ENCODE data around the gene EHMT1. TPM values are rescaled to one million over a fixed set of nuclear protein-coding genes. Genes with fewer than 3 reads are reported as not detected.

EHMT1 gene
- total RNA-seq, 5 donors from 2014 or later (not counting 1 experiment from before 2014, with no cell fraction given), result 113 to 124 (median 121) TPM

GRCh38 chr9:137787786-137788505 lies 169.1 kb downstream of the EHMT1 start:
- H3K9me3 Mint-ChIP-seq, result no peaks in the 10 kb centered on the region
- H3K27me3 Mint-ChIP-seq, result no peaks in the 10 kb centered on the region
- ChIA-PET CTCF (no interaction called here), POLR2A (no interaction called here)
- WGBS (ENCODE audit: insufficient coverage), result 90% methylated on average over 16 of the region's 18 CpGs
- Histone ChIP-seq H3K36me3 (ENCODE audit: control insufficient read depth in 2 of 2, extremely low read depth in 1 of 2, insufficient read depth in 1 of 2, low read length in 1 of 2) (peaks cover 25 to 70% of the 10 kb centered on the region in 2 donors), H3K9me3 (no peaks in the 10 kb centered on the region), H3K27me3 (replicated peaks in 1 of 2; ENCODE audit: control insufficient read depth in 2 of 2, extremely low read depth in 1 of 2, insufficient read depth in 2 of 2, low read length in 1 of 2) (no peaks in the 10 kb centered on the region), H3K27ac (ENCODE audit: low read length) (no peak overlapping the region), H3K4me3 (ENCODE audit: control insufficient read depth in 1 of 2, extremely low read depth in 1 of 2, low read length in 1 of 2) (no peak overlapping the region), H3K4me1 (ENCODE audit: control insufficient read depth in 1 of 2, extremely low read depth in 1 of 2, insufficient read depth in 2 of 2, low read length in 2 of 2) (peaks cover 0 to 9% of the 10 kb centered on the region in 2 experiments)
- ATAC-seq (replicated peaks in 1 of 4), result no peak
- peaks cover 54% of the 10 kb centered on the region for H3K36me3 Mint-ChIP-seq
- no peak for DNase-seq
- peaks cover 2 to 8% (median 5%) of the 10 kb centered on the region in 3 donors for H3K4me1 Mint-ChIP-seq
- peak overlapping the region; percentile 13 to 58 for H3K27ac Mint-ChIP-seq
- H3K4me3 Mint-ChIP-seq, result no peak overlapping the region

DNA sequence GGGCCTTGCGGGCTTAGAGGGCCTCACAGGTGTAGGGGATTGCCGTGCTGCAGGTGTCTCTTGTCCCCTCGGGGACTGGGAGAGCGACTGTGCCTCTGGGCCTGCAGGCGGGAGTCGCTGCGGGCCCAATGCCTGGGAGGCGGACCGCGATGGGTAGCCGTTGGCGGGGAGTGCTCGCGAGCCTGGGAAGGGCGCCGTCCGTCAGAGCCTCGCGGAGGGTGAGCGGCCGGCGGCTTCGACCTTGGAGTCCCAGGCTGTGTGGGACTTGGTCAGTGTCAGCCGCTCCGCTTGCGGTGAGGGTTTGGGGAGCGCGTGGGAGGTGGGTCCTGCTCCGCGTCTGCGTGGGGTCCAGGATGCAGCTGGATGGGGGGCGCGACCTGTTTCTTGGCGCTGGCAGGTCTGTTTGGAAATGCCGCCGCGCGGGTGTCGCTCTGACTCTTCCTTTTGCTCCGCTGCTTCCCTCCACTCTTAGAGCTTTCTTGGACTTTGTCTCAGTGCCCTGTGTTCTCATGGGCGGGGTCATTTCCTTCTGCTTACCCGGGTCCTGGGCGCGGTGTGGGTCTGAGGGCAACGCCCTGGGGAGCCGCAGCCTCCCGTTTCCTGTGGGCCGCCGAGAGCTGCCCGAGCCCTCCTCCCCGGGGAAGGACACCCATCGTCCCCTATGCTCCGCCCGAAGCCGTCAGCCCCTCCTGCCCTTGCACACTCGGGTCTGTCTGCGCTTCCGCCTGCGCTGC lies 169.9 kb downstream of the EHMT1 start:
- Histone ChIP-seq H3K27me3 (replicated peaks in 1 of 2; ENCODE audit: control insufficient read depth in 2 of 2, extremely low read depth in 1 of 2, insufficient read depth in 2 of 2, low read length in 1 of 2) (no peaks in the 10 kb centered on the region), H3K36me3 (ENCODE audit: control insufficient read depth in 2 of 2, extremely low read depth in 1 of 2, insufficient read depth in 1 of 2, low read length in 1 of 2) (peaks cover 21 to 68% of the 10 kb centered on the region in 2 donors), H3K9me3 (no peaks in the 10 kb centered on the region), H3K4me1 (ENCODE audit: control insufficient read depth in 1 of 2, extremely low read depth in 1 of 2, insufficient read depth in 2 of 2, low read length in 2 of 2) (peaks cover 0 to 9% of the 10 kb centered on the region in 2 experiments), H3K4me3 (ENCODE audit: control insufficient read depth in 1 of 2, extremely low read depth in 1 of 2, low read length in 1 of 2) (no peak overlapping the region), H3K27ac (ENCODE audit: low read length) (no peak overlapping the region)
- Mint-ChIP-seq H3K27ac (peak overlapping the region in 1 of 2 donors; percentile 58), H3K4me1 (peaks cover 2 to 8% (median 5%) of the 10 kb centered on the region in 3 donors), H3K4me3 (no peak overlapping the region), H3K9me3 (no peaks in the 10 kb centered on the region), H3K27me3 (no peaks in the 10 kb centered on the region), H3K36me3 (peaks cover 54% of the 10 kb centered on the region)
- ChIA-PET POLR2A (no interaction called here), CTCF (no interaction called here)
- WGBS (ENCODE audit: insufficient coverage), result 95% methylated on average over 57 of the region's 59 CpGs
- no peak for DNase-seq
- ATAC-seq (replicated peaks in 1 of 4), result no peak

GRCh38 chr9:137789295-137789895 lies 170.6 kb downstream of the EHMT1 start:
- DNase-seq (no peak), ATAC-seq (replicated peaks in 1 of 4) (no peak)
- H3K9me3 ChIP-seq, result no peaks in the 10 kb centered on the region
- no peak overlapping the region for H3K4me3 ChIP-seq (ENCODE audit: control insufficient read depth in 1 of 2, extremely low read depth in 1 of 2, low read length in 1 of 2)
- H3K36me3 ChIP-seq (ENCODE audit: control insufficient read depth in 2 of 2, extremely low read depth in 1 of 2, insufficient read depth in 1 of 2, low read length in 1 of 2), result peaks cover 17 to 65% of the 10 kb centered on the region in 2 donors
- no peak overlapping the region for H3K4me3 Mint-ChIP-seq
- H3K27me3 ChIP-seq (replicated peaks in 1 of 2; ENCODE audit: control insufficient read depth in 2 of 2, extremely low read depth in 1 of 2, insufficient read depth in 2 of 2, low read length in 1 of 2), result no peaks in the 10 kb centered on the region
- H3K4me1 Mint-ChIP-seq, result peaks cover 2 to 8% (median 5%) of the 10 kb centered on the region in 3 donors
- no peaks in the 10 kb centered on the region for H3K9me3 Mint-ChIP-seq
- WGBS (ENCODE audit: insufficient coverage), result 90% methylated on average over 19 of the region's 20 CpGs
- peaks cover 0 to 9% of the 10 kb centered on the region in 2 experiments for H3K4me1 ChIP-seq (ENCODE audit: control insufficient read depth in 1 of 2, extremely low read depth in 1 of 2, insufficient read depth in 2 of 2, low read length in 2 of 2)
- POLR2A ChIA-PET, result no interaction called here
- peak overlapping the region in 1 of 2 donors; percentile 59 for H3K27ac Mint-ChIP-seq
- no peaks in the 10 kb centered on the region for H3K27me3 Mint-ChIP-seq
- peaks cover 53% of the 10 kb centered on the region for H3K36me3 Mint-ChIP-seq
- no peak overlapping the region for H3K27ac ChIP-seq (ENCODE audit: low read length)
- CTCF ChIA-PET, result no interaction called here

DNA sequence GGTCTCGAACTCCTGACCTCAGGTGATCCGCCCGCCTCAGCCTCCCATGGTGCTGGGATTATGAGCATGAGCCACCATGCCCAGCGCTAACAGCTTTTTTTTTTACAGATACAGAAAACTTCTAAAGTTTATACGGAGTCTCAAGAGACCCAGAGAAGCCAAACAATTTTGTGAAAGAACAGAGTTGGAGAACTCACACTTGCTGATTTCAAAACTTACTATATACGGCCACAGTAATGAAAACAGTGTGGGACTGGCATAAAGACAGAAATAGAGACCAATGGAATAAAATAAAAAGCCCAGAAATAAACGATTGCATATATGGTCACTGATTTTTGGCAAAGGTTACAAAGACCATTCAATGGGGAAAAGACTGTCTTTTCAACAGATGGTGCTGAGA lies 173.1 kb downstream of the EHMT1 start:
- Mint-ChIP-seq H3K4me3 (no peak overlapping the region), H3K27ac (no peak overlapping the region), H3K9me3 (no peaks in the 10 kb centered on the region), H3K27me3 (no peaks in the 10 kb centered on the region), H3K36me3 (peaks cover 59% of the 10 kb centered on the region), H3K4me1 (peaks cover 2 to 8% (median 5%) of the 10 kb centered on the region in 3 donors)
- Histone ChIP-seq H3K27ac (ENCODE audit: low read length) (no peak overlapping the region), H3K36me3 (ENCODE audit: control insufficient read depth in 2 of 2, extremely low read depth in 1 of 2, insufficient read depth in 1 of 2, low read length in 1 of 2) (peaks cover 23 to 56% of the 10 kb centered on the region in 2 donors), H3K9me3 (no peaks in the 10 kb centered on the region), H3K27me3 (replicated peaks in 1 of 2; ENCODE audit: control insufficient read depth in 2 of 2, extremely low read depth in 1 of 2, insufficient read depth in 2 of 2, low read length in 1 of 2) (no peaks in the 10 kb centered on the region), H3K4me1 (ENCODE audit: control insufficient read depth in 1 of 2, extremely low read depth in 1 of 2, insufficient read depth in 2 of 2, low read length in 2 of 2) (peaks cover 0 to 9% of the 10 kb centered on the region in 2 experiments), H3K4me3 (ENCODE audit: control insufficient read depth in 1 of 2, extremely low read depth in 1 of 2, low read length in 1 of 2) (no peak overlapping the region)
- POLR2A ChIA-PET, result no interaction called here
- CTCF ChIA-PET, result no interaction called here
- ATAC-seq (replicated peaks in 1 of 4) (no peak), DNase-seq (no peak)
- WGBS (ENCODE audit: insufficient coverage), result 100% methylated on average over 5 of the region's 7 CpGs

DNA sequence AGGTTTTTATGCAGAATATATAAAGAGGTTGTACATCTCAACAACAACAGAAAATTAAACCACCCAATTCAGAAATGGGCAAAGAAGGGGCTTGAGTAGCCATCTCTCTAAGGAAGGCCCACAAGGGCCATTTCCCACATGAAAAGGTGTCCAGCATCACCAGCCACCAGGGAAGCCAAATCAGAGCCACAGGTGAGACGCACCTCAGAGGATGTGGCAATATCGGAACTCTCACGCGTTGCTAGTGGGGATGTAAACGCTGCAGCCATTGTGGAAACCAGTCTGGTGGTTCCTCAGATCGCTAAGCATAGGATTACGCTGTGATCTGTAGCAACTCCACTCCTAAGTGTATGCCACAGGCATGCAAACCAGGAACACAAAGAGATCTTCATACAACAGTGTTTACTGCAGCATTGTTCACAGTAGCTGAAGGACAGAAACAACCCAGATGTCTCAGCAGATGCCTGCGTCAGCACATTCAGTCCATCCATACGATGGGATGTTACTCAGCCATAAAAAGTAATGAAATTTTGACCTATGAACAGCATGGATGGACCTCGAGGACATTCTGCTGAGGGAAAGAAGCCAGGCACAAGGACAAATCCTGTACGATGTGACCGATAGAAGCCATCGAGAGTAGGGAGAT lies 174.5 kb downstream of the EHMT1 start:
- peaks cover 0 to 5% (median 1%) of the 10 kb centered on the region in 3 donors for H3K4me1 Mint-ChIP-seq
- POLR2A ChIA-PET, result no interaction called here
- H3K27ac Mint-ChIP-seq, result no peak overlapping the region
- no peak overlapping the region for H3K27ac ChIP-seq (ENCODE audit: low read length)
- peaks cover 25 to 59% of the 10 kb centered on the region in 2 donors for H3K36me3 ChIP-seq (ENCODE audit: control insufficient read depth in 2 of 2, extremely low read depth in 1 of 2, insufficient read depth in 1 of 2, low read length in 1 of 2)
- no peak overlapping the region for H3K4me3 ChIP-seq (ENCODE audit: control insufficient read depth in 1 of 2, extremely low read depth in 1 of 2, low read length in 1 of 2)
- no peaks in the 10 kb centered on the region for H3K27me3 Mint-ChIP-seq
- 98% methylated on average over 13 of the region's 13 CpGs for WGBS (ENCODE audit: insufficient coverage)
- ATAC-seq (replicated peaks in 1 of 4), result no peak
- H3K27me3 ChIP-seq (replicated peaks in 1 of 2; ENCODE audit: control insufficient read depth in 2 of 2, extremely low read depth in 1 of 2, insufficient read depth in 2 of 2, low read length in 1 of 2), result no peaks in the 10 kb centered on the region
- CTCF ChIA-PET, result no interaction called here
- H3K9me3 Mint-ChIP-seq, result no peaks in the 10 kb centered on the region
- DNase-seq, result no peak
- peaks cover 67% of the 10 kb centered on the region for H3K36me3 Mint-ChIP-seq
- no peak overlapping the region for H3K4me3 Mint-ChIP-seq
- no peaks in the 10 kb centered on the region for H3K9me3 ChIP-seq
- no peaks in the 10 kb centered on the region for H3K4me1 ChIP-seq (ENCODE audit: control insufficient read depth in 1 of 2, extremely low read depth in 1 of 2, insufficient read depth in 2 of 2, low read length in 2 of 2)

- no peak overlapping the region for H3K27ac Mint-ChIP-seq
- no peaks in the 10 kb centered on the region for H3K27me3 Mint-ChIP-seq
- H3K9me3 ChIP-seq, result no peaks in the 10 kb centered on the region
- ChIA-PET CTCF (interaction anchor here in 1 of 2 donors (0.7 kb wide), 1 partner anchor 135 kb away, joined by 5 read pairs; no protein-coding TSS in a partner anchor), POLR2A (no interaction called here)
- no peaks in the 10 kb centered on the region for H3K4me1 ChIP-seq (ENCODE audit: control insufficient read depth in 1 of 2, extremely low read depth in 1 of 2, insufficient read depth in 2 of 2, low read length in 2 of 2)
- H3K27me3 ChIP-seq (replicated peaks in 1 of 2; ENCODE audit: control insufficient read depth in 2 of 2, extremely low read depth in 1 of 2, insufficient read depth in 2 of 2, low read length in 1 of 2), result no peaks in the 10 kb centered on the region
- DNase-seq (no peak), ATAC-seq (replicated peaks in 1 of 4) (no peak)
- H3K27ac ChIP-seq (ENCODE audit: low read length), result no peak overlapping the region
- H3K9me3 Mint-ChIP-seq, result no peaks in the 10 kb centered on the region
- peaks cover 78% of the 10 kb centered on the region for H3K36me3 Mint-ChIP-seq
- H3K4me3 Mint-ChIP-seq, result no peak overlapping the region
- no peaks in the 10 kb centered on the region for H3K4me1 Mint-ChIP-seq
- peaks cover 21 to 72% of the 10 kb centered on the region in 2 donors for H3K36me3 ChIP-seq (ENCODE audit: control insufficient read depth in 2 of 2, extremely low read depth in 1 of 2, insufficient read depth in 1 of 2, low read length in 1 of 2)
- no peak overlapping the region for H3K4me3 ChIP-seq (ENCODE audit: control insufficient read depth in 1 of 2, extremely low read depth in 1 of 2, low read length in 1 of 2)
- 100% methylated on average over 2 of the region's 9 CpGs for WGBS (ENCODE audit: insufficient coverage)
Observed at GRCh38 chr9:137795156-137795666, 176.4 kb downstream of the EHMT1 start.

Measured in T-cell (primary cell).